ENCODE results near the gene NOLC1.

The NOLC1 gene

GRCh38 chr10:102153093-102153620 lies 968 bp downstream of the NOLC1 start:
- no peak for TF ChIP-seq CTCF (IDR thresholded peaks at IDR 0.05; ENCODE audit: low read depth, low read length, missing control alignments)
- no peak for DNase-seq (ENCODE audit: low read depth)
- in situ Hi-C loops (cut with HindIII; ENCODE audit: low sequenced_read_pairs) = no loop called here
- H3K4me3 ChIP-seq (ENCODE audit: low read depth, low read length) = peak overlapping the region; percentile 99

DNA sequence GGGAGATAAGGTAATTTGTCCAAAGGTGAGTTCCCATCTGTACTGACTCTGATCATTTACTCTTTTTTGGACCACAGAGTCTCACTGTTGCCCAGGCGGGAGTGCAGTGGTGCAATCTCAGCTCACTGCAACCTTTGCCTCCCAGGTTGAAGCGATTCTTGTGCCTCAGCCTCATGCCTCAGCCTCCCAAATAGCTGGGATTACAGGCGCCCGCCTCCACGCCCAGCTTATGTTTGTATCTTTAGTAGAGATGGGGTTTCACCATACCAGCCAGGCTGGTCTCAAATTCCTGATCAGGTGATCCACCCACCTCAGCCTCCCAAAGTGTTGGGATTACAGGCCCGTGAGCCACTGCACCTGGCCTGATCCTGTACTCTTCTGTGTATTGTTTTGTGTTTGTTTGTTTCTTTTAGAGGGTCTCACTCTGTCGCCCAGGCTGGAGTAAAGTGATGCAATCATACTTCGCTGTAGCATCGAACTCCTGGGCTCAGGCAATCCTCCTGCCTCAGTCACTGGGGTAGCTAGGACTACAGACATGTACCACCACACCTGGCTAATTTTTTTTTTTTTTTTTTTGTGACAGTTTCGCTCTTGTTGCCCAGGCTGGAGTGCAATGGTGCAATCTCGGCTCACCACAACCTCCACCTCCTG lies 2.4 kb downstream of the NOLC1 start:
- DNase-seq (ENCODE audit: low read depth) = no peak
- in situ Hi-C loops (cut with HindIII; ENCODE audit: low sequenced_read_pairs) = no loop called here
- no peak overlapping the region for H3K4me3 ChIP-seq (ENCODE audit: low read depth, low read length)
- no peak for TF ChIP-seq CTCF (IDR thresholded peaks at IDR 0.05; ENCODE audit: low read depth, low read length, missing control alignments)

DNA sequence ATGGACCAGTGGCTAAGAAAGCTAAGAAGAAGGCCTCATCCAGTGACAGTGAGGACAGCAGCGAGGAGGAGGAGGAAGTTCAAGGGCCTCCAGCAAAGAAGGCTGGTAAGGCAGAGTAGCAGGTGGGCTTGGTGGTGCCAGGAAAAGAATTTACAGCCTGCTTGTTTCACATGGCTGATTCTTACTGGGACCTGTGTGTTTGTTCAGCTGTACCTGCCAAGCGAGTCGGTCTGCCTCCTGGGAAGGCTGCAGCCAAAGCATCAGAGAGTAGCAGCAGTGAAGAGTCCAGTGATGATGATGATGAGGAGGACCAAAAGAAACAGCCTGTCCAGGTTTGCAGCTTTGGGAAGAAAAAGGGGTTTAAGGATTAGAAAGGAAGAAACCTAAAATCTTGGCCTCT lies 5.0 kb downstream of the NOLC1 start:
- DNase-seq (ENCODE audit: low read depth) = no peak
- in situ Hi-C loops (cut with HindIII; ENCODE audit: low sequenced_read_pairs) = no loop called here
- H3K4me3 ChIP-seq (ENCODE audit: low read depth, low read length) = no peak overlapping the region
- TF ChIP-seq CTCF (IDR thresholded peaks at IDR 0.05; ENCODE audit: low read depth, low read length, missing control alignments) = no peak

- in situ Hi-C loops (cut with HindIII; ENCODE audit: low sequenced_read_pairs) = no loop called here
- TF ChIP-seq CTCF (IDR thresholded peaks at IDR 0.05; ENCODE audit: low read depth, low read length, missing control alignments) = no peak
- no peak overlapping the region for H3K4me3 ChIP-seq (ENCODE audit: low read depth, low read length)
- DNase-seq (ENCODE audit: low read depth) = no peak
These were observed 6.9 kb downstream of the NOLC1 start for GRCh38 chr10:102159051-102159597.

DNA sequence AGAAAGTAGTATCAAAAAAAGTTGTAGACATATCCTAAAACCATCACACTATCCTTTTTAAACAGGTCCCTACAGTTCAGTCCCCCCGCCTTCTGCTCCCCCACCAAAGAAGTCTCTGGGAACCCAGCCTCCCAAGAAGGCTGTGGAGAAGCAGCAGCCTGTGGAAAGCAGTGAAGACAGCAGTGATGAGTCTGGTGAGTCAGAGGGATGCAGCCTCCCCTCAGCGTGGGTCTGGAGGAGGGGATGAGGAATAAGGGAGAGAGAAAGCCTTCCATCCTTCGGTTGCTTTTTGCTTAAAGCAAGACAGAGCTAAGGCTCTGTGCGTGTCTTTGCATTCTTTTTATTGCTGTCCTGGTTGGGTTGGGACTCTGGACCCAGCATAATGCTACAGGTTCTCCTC lies 7.6 kb downstream of the NOLC1 start:
- in situ Hi-C loops (cut with HindIII; ENCODE audit: low sequenced_read_pairs) = loop anchor here (10.0 kb wide), 1 partner anchor 195 kb away; no protein-coding TSS in a partner anchor
- DNase-seq (ENCODE audit: low read depth) = no peak
- no peak overlapping the region for H3K4me3 ChIP-seq (ENCODE audit: low read depth, low read length)
- TF ChIP-seq CTCF (IDR thresholded peaks at IDR 0.05; ENCODE audit: low read depth, low read length, missing control alignments) = no peak

DNA sequence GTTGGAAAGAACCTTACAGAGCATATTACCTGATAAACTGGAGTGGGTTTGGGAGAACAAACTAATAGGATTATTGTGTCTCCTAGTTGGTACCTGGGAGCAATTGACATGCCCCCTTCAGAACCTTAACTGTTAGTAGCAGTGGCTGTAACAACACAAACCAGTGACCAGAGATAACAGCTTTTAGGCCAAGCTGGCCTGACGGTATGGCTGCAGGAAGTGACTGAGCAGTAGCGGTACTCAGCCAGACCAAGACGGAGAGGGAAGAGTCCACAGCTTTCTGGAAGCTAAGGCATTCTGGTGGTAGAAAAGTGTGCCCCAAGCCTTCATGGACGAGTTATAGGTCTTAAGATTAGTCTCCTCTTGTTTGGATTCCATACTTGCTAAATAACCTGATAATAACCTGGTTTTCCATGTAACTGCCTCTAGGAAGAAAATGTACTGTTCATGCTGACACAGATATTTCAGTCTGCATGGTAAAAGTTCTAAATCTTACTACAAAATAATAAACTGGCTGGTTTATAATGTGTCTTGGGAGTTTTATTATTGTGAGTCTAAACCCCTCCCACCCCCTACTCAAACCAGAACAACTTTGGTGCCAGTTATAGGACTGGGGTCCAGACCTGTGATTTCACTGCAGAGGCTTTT lies 11.3 kb downstream of the NOLC1 start:
- H3K4me3 ChIP-seq (ENCODE audit: low read depth, low read length) = no peak overlapping the region
- TF ChIP-seq CTCF (IDR thresholded peaks at IDR 0.05; ENCODE audit: low read depth, low read length, missing control alignments) = no peak
- no peak for DNase-seq (ENCODE audit: low read depth)
- in situ Hi-C loops (cut with HindIII; ENCODE audit: low sequenced_read_pairs) = loop anchor here (10.0 kb wide), 1 partner anchor 191 kb away; no protein-coding TSS in a partner anchor

Measured in astrocyte of the cerebellum (primary cell).